ENCODE measurements around the gene SOX8. TPM values are rescaled to one million over a fixed set of nuclear protein-coding genes. Genes with fewer than 3 reads are reported as not detected.

The SOX8 gene
- total RNA-seq, 6 experiments from 2014 or later: 0.05 to 0.07 TPM; not detected in 4

DNA sequence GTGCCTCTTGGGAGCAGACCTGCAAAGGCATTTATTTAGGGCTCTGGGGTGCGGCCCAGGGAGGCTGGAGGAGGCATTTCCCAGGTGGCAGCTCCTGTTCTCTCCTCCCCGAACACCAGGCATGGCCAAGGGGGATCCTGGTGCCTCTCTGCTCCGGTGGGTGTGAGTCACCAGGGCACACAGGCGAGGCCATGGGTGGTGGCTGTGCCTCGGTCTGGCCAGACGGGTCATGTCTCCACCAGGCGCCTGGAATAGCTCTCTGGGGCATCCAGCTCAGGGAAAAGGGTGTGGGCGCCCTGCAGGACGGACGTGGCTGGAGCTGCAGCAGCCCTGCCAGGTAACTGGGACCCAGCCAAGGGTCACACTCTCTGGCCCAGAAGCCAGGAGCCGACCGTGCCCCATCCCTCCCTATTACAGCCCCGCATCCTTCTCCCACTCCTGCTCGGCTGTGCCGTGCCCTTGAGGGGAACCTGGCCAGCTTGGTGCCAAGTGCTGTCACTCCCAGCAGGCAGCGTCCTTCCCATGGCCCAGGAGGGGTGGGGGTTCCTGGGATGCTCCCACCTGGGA is 25.8 kb downstream of the SOX8 start:
- H3K27ac Mint-ChIP-seq: no peak overlapping the region
- no peak for DNase-seq
- no peaks in the 10 kb centered on the region for H3K9me3 Mint-ChIP-seq
- TF ChIP-seq, protein P1, sequence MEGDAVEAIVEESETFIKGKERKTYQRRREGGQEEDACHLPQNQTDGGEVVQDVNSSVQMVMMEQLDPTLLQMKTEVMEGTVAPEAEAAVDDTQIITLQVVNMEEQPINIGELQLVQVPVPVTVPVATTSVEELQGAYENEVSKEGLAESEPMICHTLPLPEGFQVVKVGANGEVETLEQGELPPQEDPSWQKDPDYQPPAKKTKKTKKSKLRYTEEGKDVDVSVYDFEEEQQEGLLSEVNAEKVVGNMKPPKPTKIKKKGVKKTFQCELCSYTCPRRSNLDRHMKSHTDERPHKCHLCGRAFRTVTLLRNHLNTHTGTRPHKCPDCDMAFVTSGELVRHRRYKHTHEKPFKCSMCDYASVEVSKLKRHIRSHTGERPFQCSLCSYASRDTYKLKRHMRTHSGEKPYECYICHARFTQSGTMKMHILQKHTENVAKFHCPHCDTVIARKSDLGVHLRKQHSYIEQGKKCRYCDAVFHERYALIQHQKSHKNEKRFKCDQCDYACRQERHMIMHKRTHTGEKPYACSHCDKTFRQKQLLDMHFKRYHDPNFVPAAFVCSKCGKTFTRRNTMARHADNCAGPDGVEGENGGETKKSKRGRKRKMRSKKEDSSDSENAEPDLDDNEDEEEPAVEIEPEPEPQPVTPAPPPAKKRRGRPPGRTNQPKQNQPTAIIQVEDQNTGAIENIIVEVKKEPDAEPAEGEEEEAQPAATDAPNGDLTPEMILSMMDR (IDR thresholded peaks at IDR 0.05): no peak
- no peaks in the 10 kb centered on the region for H3K36me3 Mint-ChIP-seq (ENCODE audit: low read depth)
- H3K27me3 Mint-ChIP-seq (ENCODE audit: insufficient read depth): peaks cover 34% of the 10 kb centered on the region
- peaks cover 13% of the 10 kb centered on the region for H3K4me1 Mint-ChIP-seq (ENCODE audit: low read depth)
- no peak overlapping the region for H3K4me3 Mint-ChIP-seq

DNA sequence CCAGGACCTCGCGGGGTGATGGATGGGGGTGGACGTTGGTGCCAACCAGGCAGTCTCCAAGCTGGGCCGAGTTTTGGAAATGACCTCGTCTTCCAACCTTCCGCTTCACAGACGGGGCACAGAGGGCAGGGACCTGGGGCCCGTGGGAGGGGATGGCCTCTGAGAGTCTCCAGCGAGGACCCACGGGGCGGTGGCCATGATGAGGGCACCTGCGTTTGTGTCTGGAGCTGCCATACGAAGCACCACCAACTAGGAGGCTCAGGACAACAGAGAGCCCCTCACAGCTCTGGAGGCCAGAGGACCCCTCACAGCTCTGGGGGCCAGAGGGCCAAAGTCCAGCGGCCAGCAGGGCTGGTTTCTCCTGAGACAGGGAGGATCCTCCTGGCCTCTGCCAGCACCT is 26.5 kb downstream of the SOX8 start:
- no peak overlapping the region for H3K4me3 Mint-ChIP-seq
- no peak overlapping the region for H3K27ac Mint-ChIP-seq
- no peak for DNase-seq
- H3K9me3 Mint-ChIP-seq: no peaks in the 10 kb centered on the region
- no peaks in the 10 kb centered on the region for H3K36me3 Mint-ChIP-seq (ENCODE audit: low read depth)
- peaks cover 6% of the 10 kb centered on the region for H3K4me1 Mint-ChIP-seq (ENCODE audit: low read depth)
- TF ChIP-seq, protein P1 (IDR thresholded peaks at IDR 0.05): no peak
- peaks cover 34% of the 10 kb centered on the region for H3K27me3 Mint-ChIP-seq (ENCODE audit: insufficient read depth)

DNA sequence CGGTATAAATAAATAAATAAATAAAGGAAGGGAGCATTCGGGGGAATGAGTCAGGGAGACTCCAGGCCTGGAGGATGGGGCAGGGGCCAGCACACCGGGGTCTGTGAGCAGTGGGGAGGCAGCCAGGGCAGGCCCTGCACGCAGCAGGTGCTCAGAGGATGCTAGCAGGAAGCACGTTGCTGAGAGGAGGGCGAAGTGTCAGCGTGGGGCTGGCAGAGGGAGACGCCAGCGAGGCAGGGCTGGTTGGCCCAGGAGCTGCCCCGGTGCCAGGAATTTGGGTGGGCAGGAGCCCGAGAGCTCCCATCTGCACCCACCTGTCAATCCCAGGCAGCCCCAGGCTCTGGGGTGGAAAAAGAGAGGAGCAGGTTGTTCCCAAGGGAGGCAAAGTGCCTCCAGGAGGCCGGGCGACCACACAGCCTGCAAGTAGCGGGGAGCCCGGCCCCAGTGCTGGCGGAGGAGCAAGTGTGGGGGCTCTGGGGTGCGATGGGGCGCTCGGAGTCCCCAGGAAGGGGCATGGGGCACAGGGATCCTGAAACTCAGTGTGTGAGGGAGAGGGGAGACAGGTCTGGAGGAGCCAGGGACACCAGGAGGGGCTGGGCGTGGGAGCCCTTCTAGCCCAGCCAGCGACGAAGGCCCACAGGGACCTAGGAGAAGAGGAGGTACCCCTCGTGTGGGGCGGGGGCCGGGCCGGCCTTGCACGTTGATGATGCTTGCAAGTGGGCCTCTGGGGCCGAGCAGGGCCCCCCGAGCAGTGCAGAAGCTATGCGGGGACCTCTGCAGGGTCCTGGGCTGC is 28.0 kb downstream of the SOX8 start:
- Mint-ChIP-seq H3K36me3 (ENCODE audit: low read depth) (no peaks in the 10 kb centered on the region), H3K4me3 (no peak overlapping the region), H3K27ac (no peak overlapping the region), H3K4me1 (ENCODE audit: low read depth) (no peaks in the 10 kb centered on the region), H3K9me3 (no peaks in the 10 kb centered on the region), H3K27me3 (ENCODE audit: insufficient read depth) (peaks cover 34% of the 10 kb centered on the region)
- TF ChIP-seq, protein P1 (IDR thresholded peaks at IDR 0.05): no peak
- no peak for DNase-seq

DNA sequence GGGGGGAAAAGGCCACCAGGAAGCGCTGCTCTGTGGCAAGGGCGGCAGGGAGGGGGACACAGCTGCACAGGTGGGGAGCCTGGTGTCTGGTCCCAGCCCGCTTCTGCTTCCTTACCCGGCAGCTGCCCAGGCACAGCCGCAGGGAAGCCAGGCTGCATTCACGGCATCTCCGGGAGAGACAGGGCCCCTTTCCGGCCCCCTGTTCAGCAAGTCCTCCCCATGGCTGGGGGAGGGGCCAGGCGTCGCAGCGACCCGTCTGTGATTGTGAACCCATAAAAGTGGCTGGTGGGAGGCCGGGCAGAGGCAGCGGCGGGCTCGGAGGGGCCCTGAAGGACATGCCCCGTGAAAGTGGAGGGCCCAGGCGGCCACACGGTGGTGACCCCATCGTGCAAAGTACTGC is 28.7 kb downstream of the SOX8 start:
- DNase-seq: no peak
- TF ChIP-seq, protein P1 (IDR thresholded peaks at IDR 0.05): no peak
- no peak overlapping the region for H3K4me3 Mint-ChIP-seq
- no peaks in the 10 kb centered on the region for H3K36me3 Mint-ChIP-seq (ENCODE audit: low read depth)
- H3K27ac Mint-ChIP-seq: no peak overlapping the region
- H3K9me3 Mint-ChIP-seq: no peaks in the 10 kb centered on the region
- H3K27me3 Mint-ChIP-seq (ENCODE audit: insufficient read depth): peaks cover 34% of the 10 kb centered on the region
- no peaks in the 10 kb centered on the region for H3K4me1 Mint-ChIP-seq (ENCODE audit: low read depth)

DNA sequence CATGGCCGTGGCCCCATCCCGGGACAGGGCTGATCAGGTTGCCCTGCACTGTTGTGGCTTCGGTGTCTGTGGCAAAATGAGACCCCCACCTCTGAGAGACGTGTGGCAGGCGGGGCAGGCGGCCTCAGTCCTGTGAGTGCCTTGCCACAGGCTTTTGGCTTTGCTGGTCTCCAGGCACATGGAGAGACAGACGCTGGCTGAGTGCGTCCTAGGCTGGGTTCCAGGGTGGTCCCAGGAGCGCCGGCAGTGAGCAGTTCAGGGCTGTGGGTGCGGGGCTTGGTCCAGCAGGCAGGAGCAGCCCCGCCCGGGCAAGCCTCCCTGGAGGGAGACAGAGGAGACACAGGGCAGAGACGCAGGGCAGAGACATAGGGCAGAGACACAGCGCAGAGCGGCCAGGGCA is 29.2 kb downstream of the SOX8 start:
- no peak for DNase-seq
- Mint-ChIP-seq H3K27ac (no peak overlapping the region), H3K36me3 (ENCODE audit: low read depth) (no peaks in the 10 kb centered on the region), H3K4me1 (ENCODE audit: low read depth) (no peaks in the 10 kb centered on the region), H3K4me3 (no peak overlapping the region), H3K9me3 (no peaks in the 10 kb centered on the region), H3K27me3 (ENCODE audit: insufficient read depth) (peaks cover 34% of the 10 kb centered on the region)
- TF ChIP-seq, protein P1 (IDR thresholded peaks at IDR 0.05): no peak

Measured in HFFc6 (cell line).